T-cell (primary cell): ENCODE measurements around the gene ZCCHC8. TPM values are rescaled to one million over a fixed set of nuclear protein-coding genes. Genes with fewer than 3 reads are reported as not detected.
"Not testable (repeated sequence)": the region's sequence is repeated elsewhere in the genome, so short reads cannot be mapped to it uniquely, and the experiment has no call there.

Experiments
- ATAC-seq, 4 experiments: fragments of 200-7000 bp in 3 of 4; fragments of 150-1000 bp in 1 of 4; cut with Tn5 transposase; replicated peaks in 1 of 4; 1 replicate in 3 of 4; 2 replicates in 1 of 4; pipeline ENCODE4 v1.10.0; 2021; ENCODE audit warnings: moderate library complexity in 3 of 4, mild to moderate bottlenecking in 2 of 4, moderate number of reproducible peaks in 1 of 4
- CTCF ChIA-PET, 2 donors: fragments of 300-600 bp; sonication (Branson Sonifier 250); formaldehyde crosslinking; loops; one replicate each; lab custom pipeline; 2022; ENCODE audit warnings: antibody characterized with exemption in 2 of 2; lab: Charles Lee
- POLR2A ChIA-PET, 2 donors: fragments of 300-600 bp; sonication (Branson Sonifier 250); formaldehyde crosslinking; loops; one replicate each; lab custom pipeline; 2022; ENCODE audit warnings: antibody characterized with exemption in 2 of 2; lab: Charles Lee
- DNase-seq, 35 experiments: peaks; one replicate each; pipeline versions ENCODE4 v3.0.0 to v3.0.0-alpha.2; 2013 to 2023
- H3K27ac ChIP-seq: one replicate; pipeline ENCODE4 v1.5.1; 2013; ENCODE audit warnings: low read length
- H3K27me3 ChIP-seq, 2 experiments: replicated peaks in 1 of 2; 1 replicate in 1 of 2; 2 replicates in 1 of 2; pipeline versions ENCODE4 v1.6.1 to v1.7.0; 2013; ENCODE audit warnings: low read length in 1 of 2, mixed read lengths in 1 of 2; ENCODE audit not compliant: control insufficient read depth in 2 of 2, insufficient read depth in 2 of 2; ENCODE audit errors: extremely low read depth in 1 of 2
- H3K36me3 ChIP-seq, 2 donors: 1 replicate in 1 of 2; 2 replicates in 1 of 2; pipeline versions ENCODE4 v1.6.1 to v1.7.0; 2013; ENCODE audit warnings: low read length in 1 of 2; ENCODE audit not compliant: control insufficient read depth in 2 of 2, insufficient read depth in 1 of 2; ENCODE audit errors: extremely low read depth in 1 of 2
- H3K4me1 ChIP-seq, 2 experiments: 1 replicate in 1 of 2; 2 replicates in 1 of 2; pipeline versions ENCODE4 v1.6.1 to v1.7.0; 2013; ENCODE audit warnings: low read length in 2 of 2, mixed read lengths in 1 of 2; ENCODE audit not compliant: insufficient read depth in 2 of 2, control insufficient read depth in 1 of 2; ENCODE audit errors: extremely low read depth in 1 of 2
- H3K4me3 ChIP-seq, 2 donors: 1 replicate in 1 of 2; 2 replicates in 1 of 2; pipeline versions ENCODE4 v1.5.1 to v1.7.0; 2013; ENCODE audit warnings: mild to moderate bottlenecking in 2 of 2, low read length in 1 of 2, moderate library complexity in 1 of 2; ENCODE audit not compliant: control insufficient read depth in 1 of 2; ENCODE audit errors: extremely low read depth in 1 of 2
- H3K9me3 ChIP-seq: 2 replicates; pipeline ENCODE4 v1.7.0; 2013
- H3K27ac Mint-ChIP-seq, 2 donors: one replicate each; pipeline ENCODE4 v1.8.0; 2020 to 2021; ENCODE audit warnings: mild to moderate bottlenecking in 2 of 2, mixed read lengths in 2 of 2
- H3K27me3 Mint-ChIP-seq, 2 donors: one replicate each; pipeline ENCODE4 v1.8.0; 2021 to 2022; ENCODE audit warnings: mixed read lengths in 2 of 2
- H3K36me3 Mint-ChIP-seq: one replicate; pipeline ENCODE4 v1.8.0; 2021; ENCODE audit warnings: mixed read lengths
- H3K4me1 Mint-ChIP-seq, 3 donors: one replicate each; pipeline ENCODE4 v1.8.0; 2020 to 2022; ENCODE audit warnings: mixed read lengths in 3 of 3, mild to moderate bottlenecking in 1 of 3
- H3K4me3 Mint-ChIP-seq, 3 donors: one replicate each; pipeline ENCODE4 v1.8.0; 2020 to 2022; ENCODE audit warnings: mild to moderate bottlenecking in 3 of 3, mixed read lengths in 3 of 3, moderate library complexity in 3 of 3
- H3K9me3 Mint-ChIP-seq, 3 donors: one replicate each; pipeline ENCODE4 v1.8.0; 2020 to 2022; ENCODE audit warnings: mixed read lengths in 3 of 3
- WGBS: methylation state at CpG from one replicate; pipeline ENCODE4 v1.1.5; 2013; ENCODE audit warnings: missing lambda C conversion rate; ENCODE audit not compliant: insufficient coverage; 5-methylcytosine and 5-hydroxymethylcytosine counted together
- total RNA-seq, 35 experiments: library from RNA in 6 of 35; stranded (reverse) in 6 of 35; fragments of 120-200 nt in 1 of 35; gene quantifications; one replicate each; pipeline versions ENCODE4 v1.2.1 to v1.2.4 and lab custom pipeline; 2013 to 2026

ZCCHC8 gene
- total RNA-seq, 5 donors from 2014 or later (not counting 1 experiment from before 2014, with no cell fraction given), result 41.9 to 49.5 (median 45.3) TPM

DNA sequence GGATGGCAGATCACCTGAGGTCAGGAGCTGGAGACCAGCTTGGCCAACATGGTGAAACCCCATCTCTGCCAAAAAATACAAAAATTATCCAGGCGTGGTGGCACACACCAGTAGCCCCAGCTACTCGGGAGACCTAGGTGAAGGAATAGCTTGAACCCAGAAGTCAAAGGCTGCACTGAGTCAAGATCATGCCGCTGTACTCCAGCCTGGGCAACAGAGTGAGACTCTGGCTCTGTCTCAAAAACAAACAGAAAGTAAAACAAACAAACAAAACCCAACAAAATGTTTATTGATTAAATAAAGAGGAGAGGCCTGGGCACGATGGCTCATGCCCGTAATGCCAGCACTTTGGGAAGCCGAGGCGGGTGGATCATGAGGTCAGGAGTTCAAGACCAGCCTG lies 5.5 kb downstream of the ZCCHC8 start:
- 100% methylated on average over 2 of the region's 7 CpGs for WGBS
- Histone ChIP-seq H3K4me1 (peaks cover 5 to 19% of the 10 kb centered on the region in 2 experiments), H3K27me3 (no peaks in the 10 kb centered on the region), H3K27ac (no peak overlapping the region), H3K4me3 (no peak overlapping the region), H3K9me3 (no peaks in the 10 kb centered on the region), H3K36me3 (peaks cover 5 to 29% of the 10 kb centered on the region in 2 donors)
- peaks cover 30% of the 10 kb centered on the region for H3K36me3 Mint-ChIP-seq
- no peak overlapping the region for H3K27ac Mint-ChIP-seq
- no peaks in the 10 kb centered on the region for H3K9me3 Mint-ChIP-seq
- H3K4me3 Mint-ChIP-seq, result no peak overlapping the region
- DNase-seq (no peak), ATAC-seq (no peak)
- CTCF ChIA-PET, result no interaction called here
- no peaks in the 10 kb centered on the region for H3K27me3 Mint-ChIP-seq
- POLR2A ChIA-PET, result interaction anchor here in 1 of 2 donors (0.6 kb wide), 1 partner anchor 24 kb away, joined by 3 read pairs; no protein-coding TSS in a partner anchor
- peaks cover 42 to 43% (median 42%) of the 10 kb centered on the region in 3 donors for H3K4me1 Mint-ChIP-seq

DNA sequence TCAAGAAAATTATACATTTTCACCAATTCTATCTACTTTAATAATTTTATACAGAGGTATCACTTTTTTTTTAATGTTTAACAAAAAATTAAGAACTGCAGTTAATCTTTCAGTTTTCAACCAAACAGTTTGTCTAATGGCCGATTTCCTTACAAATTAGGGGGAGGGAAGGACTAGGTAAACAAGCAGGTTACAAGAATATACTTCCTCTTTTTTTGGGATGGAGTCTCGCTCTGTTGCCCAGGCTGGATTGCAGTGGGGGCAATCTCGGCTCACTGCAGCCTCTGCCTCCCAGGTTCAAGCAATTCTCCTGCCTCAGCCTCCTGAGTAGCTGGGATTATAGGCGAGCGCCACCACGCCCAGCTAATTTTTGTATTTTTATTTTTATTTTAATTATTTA lies 7.5 kb downstream of the ZCCHC8 start:
- POLR2A ChIA-PET, H3K9me3 Mint-ChIP-seq, H3K27me3 ChIP-seq, DNase-seq, H3K4me3 Mint-ChIP-seq, H3K4me3 ChIP-seq, CTCF ChIA-PET, H3K27ac ChIP-seq, H3K9me3 ChIP-seq, H3K27ac Mint-ChIP-seq, ATAC-seq, H3K27me3 Mint-ChIP-seq: not testable (repeated sequence)
- H3K4me1 ChIP-seq, result peaks cover 0 to 11% of the 10 kb centered on the region in 2 experiments
- H3K4me1 Mint-ChIP-seq, result peaks cover 26 to 28% (median 28%) of the 10 kb centered on the region in 3 donors
- 100% methylated on average over 2 of the region's 6 CpGs for WGBS
- peaks cover 5 to 47% of the 10 kb centered on the region in 2 donors for H3K36me3 ChIP-seq
- H3K36me3 Mint-ChIP-seq, result peaks cover 38% of the 10 kb centered on the region

DNA sequence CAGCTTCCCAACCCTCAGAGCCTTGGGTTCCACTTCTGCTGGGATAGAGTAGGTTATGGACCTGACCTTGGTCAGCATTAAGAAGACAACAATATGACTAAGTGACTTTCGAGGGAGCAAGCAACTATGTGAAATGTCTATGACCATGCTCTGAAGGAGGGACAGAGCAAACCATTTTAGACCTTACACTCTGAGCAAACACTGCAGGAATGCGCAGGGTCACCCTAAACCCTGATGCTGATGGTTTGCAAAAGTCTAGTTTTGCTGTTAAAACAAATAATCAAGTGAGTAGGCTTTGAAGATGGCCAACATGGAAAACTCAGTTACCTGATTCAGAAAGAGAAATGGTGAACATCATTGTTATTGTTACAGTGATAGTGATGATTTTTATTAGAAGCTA lies 8.7 kb downstream of the ZCCHC8 start:
- H3K36me3 Mint-ChIP-seq, result peaks cover 39% of the 10 kb centered on the region
- H3K27me3 ChIP-seq, result no peaks in the 10 kb centered on the region
- no peak for DNase-seq
- peaks cover 21 to 26% (median 21%) of the 10 kb centered on the region in 3 donors for H3K4me1 Mint-ChIP-seq
- H3K9me3 Mint-ChIP-seq, result no peaks in the 10 kb centered on the region
- H3K27ac Mint-ChIP-seq, result no peak overlapping the region
- no peaks in the 10 kb centered on the region for H3K9me3 ChIP-seq
- ChIA-PET POLR2A (interaction anchor here (0.5 to 1.0 kb wide), 3 partner anchors 19 to 1067 kb away, joined by 4 to 7 read pairs (median 4); no protein-coding TSS in a partner anchor), CTCF (no interaction called here)
- no peak overlapping the region for H3K4me3 ChIP-seq
- H3K4me3 Mint-ChIP-seq, result no peak overlapping the region
- H3K27me3 Mint-ChIP-seq, result no peaks in the 10 kb centered on the region
- peaks cover 0 to 2% of the 10 kb centered on the region in 2 experiments for H3K4me1 ChIP-seq
- H3K27ac ChIP-seq, result no peak overlapping the region
- no peak for ATAC-seq
- 90% methylated on average over 2 of the region's 2 CpGs for WGBS
- peaks cover 5 to 58% of the 10 kb centered on the region in 2 donors for H3K36me3 ChIP-seq

DNA sequence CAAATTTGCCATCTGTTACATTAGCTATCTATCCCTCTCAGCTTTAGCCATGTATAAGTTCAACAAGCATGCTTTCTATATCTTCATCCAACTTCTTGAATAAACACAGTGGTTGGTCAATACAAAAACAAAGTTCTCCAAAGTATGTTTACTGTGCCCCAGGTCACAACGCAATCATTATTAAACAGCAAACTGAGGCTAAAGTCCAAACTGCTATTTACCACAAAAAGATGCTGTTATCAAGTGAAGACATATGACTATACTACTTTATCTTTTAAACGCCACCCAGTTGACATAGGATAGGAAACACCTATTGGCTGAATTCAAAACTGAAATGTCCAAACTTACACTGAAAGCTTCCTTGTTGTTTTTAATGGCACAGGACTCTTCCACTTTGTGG lies 11.7 kb downstream of the ZCCHC8 start:
- ChIA-PET POLR2A (interaction anchor here (0.6 to 1.5 kb wide), 7 partner anchors 10 to 477 kb away, joined by 3 to 21 read pairs (median 4); partner anchors contain the start of genes ABCB9 (in 1 of the 2) and ZCCHC8 (in 1 of the 2)), CTCF (interaction anchor here (0.5 to 1.1 kb wide), 4 partner anchors 9 to 1450 kb away, joined by 3 to 4 read pairs (median 3); no protein-coding TSS in a partner anchor)
- Mint-ChIP-seq H3K27ac (no peak overlapping the region), H3K4me1 (peaks cover 8 to 13% (median 8%) of the 10 kb centered on the region in 3 donors), H3K4me3 (no peak overlapping the region), H3K9me3 (no peaks in the 10 kb centered on the region), H3K27me3 (no peaks in the 10 kb centered on the region), H3K36me3 (peaks cover 46% of the 10 kb centered on the region)
- ATAC-seq (no peak), DNase-seq (no peak)
- Histone ChIP-seq H3K27ac (no peak overlapping the region), H3K4me1 (no peaks in the 10 kb centered on the region), H3K27me3 (no peaks in the 10 kb centered on the region), H3K36me3 (peaks cover 5 to 68% of the 10 kb centered on the region in 2 donors), H3K4me3 (no peak overlapping the region), H3K9me3 (no peaks in the 10 kb centered on the region)
- 100% methylated on average over 1 of the region's 2 CpGs for WGBS

DNA sequence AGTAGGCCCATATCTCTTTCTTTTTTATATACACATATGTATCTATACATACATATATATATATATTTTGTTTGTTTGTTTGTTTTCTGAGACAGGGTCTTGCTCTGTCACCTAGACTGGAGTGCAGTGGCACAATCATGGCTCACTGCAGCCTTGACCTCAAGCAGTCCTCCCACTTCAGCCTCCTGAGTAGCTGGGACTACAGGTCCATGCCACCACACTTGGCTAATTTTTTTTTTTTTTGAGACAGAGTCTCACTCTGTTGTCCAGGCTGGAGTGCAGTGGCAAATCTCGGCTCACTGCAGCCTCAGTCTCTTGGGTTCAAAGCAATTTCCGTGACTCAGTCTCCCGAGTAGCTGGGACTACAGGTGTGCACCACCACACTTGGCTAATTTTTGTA lies 12.9 kb downstream of the ZCCHC8 start:
- CTCF ChIA-PET, result interaction anchor here (0.6 kb wide), 2 partner anchors 50 to 221 kb away, joined by 3 read pairs; no protein-coding TSS in a partner anchor
- H3K4me3 ChIP-seq, H3K27me3 ChIP-seq, H3K4me3 Mint-ChIP-seq, H3K27ac Mint-ChIP-seq, H3K27ac ChIP-seq, H3K27me3 Mint-ChIP-seq, H3K9me3 Mint-ChIP-seq, POLR2A ChIA-PET, H3K4me1 ChIP-seq, H3K9me3 ChIP-seq, ATAC-seq, DNase-seq: not testable (repeated sequence)
- Mint-ChIP-seq H3K36me3 (peaks cover 55% of the 10 kb centered on the region), H3K4me1 (peaks cover 8 to 13% (median 11%) of the 10 kb centered on the region in 3 donors)
- WGBS, result 94% methylated on average over 3 of the region's 3 CpGs
- peaks cover 1 to 79% of the 10 kb centered on the region in 2 donors for H3K36me3 ChIP-seq

DNA sequence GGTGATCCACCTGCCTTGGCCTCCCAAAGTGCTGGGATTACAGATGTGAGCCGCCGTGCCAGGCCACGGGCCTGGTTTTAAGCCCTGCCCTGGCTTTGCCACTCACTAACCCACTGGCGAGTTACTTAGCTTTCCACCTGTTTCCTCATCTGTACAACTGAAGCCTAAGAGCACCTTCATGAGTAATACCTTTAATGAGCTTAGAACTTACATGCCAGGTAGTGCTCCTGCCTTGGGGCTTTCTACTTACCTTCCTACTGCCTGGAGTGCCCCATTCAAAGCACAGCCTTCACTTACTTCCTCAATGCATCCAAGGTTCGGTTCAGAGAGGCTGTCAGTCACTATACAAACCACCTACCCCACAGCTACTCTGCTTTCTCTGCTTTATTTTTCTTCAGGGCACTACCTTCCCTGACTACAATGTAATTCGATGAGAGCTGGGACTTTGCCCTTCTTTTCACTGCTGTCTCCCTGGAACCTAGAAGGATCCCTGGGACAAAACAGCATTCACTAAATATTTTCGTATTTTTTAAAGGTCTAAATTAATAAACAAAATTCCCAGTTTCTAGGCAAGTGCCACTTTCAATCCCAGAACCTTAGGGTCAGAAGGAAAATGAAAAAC lies 13.8 kb downstream of the ZCCHC8 start:
- H3K9me3 ChIP-seq, result no peaks in the 10 kb centered on the region
- Mint-ChIP-seq H3K4me1 (peaks cover 7 to 9% (median 8%) of the 10 kb centered on the region in 3 donors), H3K27ac (no peak overlapping the region), H3K27me3 (no peaks in the 10 kb centered on the region), H3K36me3 (peaks cover 50% of the 10 kb centered on the region), H3K4me3 (no peak overlapping the region), H3K9me3 (no peaks in the 10 kb centered on the region)
- CTCF ChIA-PET, result no interaction called here
- no peaks in the 10 kb centered on the region for H3K4me1 ChIP-seq
- H3K27ac ChIP-seq, result no peak overlapping the region
- 100% methylated on average over 5 of the region's 7 CpGs for WGBS
- DNase-seq, result no peak
- POLR2A ChIA-PET, result interaction anchor here (0.6 to 1.1 kb wide), 3 partner anchors 26 to 596 kb away, joined by 4 to 6 read pairs (median 4); no protein-coding TSS in a partner anchor
- H3K4me3 ChIP-seq, result no peak overlapping the region
- H3K27me3 ChIP-seq, result no peaks in the 10 kb centered on the region
- H3K36me3 ChIP-seq, result peaks cover 0 to 80% of the 10 kb centered on the region in 2 donors
- no peak for ATAC-seq
